Fibroblast of skin of abdomen (primary cell): ENCODE data around the gene MTARC2.
A peak's percentile ranks its signal among the peaks of the same experiment; 100 is the strongest.
"Not testable (repeated sequence)": the region's sequence is repeated elsewhere in the genome, so short reads cannot be mapped to it uniquely, and the experiment has no call there.

Experiments used
- DNase-seq: peaks from one replicate; pipeline ENCODE4 v3.0.0-alpha.2; 2013

MTARC2 gene

DNA sequence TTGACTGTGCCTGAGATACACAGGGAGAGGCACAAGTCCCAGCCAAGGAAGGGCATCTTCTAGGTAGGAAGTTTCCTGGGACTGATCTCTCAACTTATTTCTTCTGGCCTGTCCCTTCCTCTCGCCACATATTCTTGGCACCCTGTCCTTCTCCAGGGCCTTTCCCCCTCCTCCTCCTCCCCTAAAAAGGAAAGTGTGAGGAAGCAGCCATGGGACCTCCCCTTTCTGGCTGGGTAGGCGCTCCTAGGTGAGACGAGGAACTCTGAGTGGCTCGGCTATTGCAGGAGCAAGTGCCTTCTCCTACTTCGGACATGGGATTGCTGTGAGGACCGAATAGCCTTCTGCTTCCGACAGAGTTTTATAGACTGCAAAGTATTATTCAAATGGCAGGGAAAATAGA, 15.5 kb upstream of the MTARC2 start:
- no peak for DNase-seq

DNA sequence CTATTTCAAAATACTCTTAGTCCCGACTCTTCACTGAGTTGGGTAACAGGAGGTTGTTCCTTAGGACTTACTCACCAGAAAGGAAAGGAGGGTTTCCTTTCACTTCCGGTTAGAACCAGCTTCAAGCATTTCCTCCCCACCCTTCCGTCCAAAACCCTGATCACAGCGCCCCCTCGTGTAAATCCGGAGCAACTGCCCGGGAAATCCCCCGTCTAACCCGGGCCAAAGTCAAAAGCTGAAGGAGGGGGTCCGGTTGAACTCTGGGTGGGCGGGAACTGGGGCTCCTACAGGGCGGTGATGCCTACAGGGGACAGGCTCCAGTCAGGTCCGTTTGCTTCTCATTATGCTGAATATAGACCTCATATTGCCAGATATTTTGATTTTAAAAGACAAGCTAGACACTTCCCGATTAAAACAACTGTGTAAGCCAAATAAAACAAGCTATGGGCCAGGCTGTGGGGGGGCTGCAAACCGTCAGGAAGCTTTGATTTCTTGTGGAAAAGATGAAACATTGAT, 15.0 kb upstream of the MTARC2 start:
- DNase-seq, result peak; percentile 82

DNA sequence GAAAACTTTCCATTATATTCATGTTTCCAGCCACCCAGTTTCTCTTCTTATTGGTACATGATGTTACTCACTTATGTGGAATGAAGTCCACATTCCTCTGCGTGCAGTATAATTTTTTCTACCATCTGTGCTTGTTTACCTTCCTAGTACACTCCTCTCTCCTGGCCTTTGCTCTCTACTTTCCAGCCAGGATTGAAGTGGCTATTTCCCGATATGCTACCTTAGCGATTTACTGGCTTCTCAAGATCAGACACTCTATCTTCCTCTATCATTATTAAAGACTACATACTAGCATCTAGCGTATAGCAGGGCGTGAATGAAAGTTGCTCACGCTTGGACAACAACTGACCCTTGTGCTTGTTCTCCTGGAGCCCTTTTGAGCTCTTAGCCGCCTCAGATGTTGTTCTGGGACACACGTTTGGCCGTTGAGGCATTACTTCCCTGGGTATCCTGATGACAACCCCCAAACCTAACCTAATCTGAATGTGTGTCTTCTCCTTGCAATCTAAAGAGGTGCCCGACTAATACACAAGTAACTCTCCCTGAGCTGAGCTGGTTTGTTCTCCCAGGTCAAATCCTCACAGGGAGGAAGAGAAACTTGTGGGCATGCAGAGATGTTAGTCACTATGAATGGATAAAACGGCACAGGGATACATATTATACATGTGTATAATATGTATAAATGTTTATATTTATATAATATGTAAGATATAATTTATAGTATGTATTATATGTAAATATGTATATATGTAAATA, 13.4 kb upstream of the MTARC2 start:
- peak; percentile 69 for DNase-seq

DNA sequence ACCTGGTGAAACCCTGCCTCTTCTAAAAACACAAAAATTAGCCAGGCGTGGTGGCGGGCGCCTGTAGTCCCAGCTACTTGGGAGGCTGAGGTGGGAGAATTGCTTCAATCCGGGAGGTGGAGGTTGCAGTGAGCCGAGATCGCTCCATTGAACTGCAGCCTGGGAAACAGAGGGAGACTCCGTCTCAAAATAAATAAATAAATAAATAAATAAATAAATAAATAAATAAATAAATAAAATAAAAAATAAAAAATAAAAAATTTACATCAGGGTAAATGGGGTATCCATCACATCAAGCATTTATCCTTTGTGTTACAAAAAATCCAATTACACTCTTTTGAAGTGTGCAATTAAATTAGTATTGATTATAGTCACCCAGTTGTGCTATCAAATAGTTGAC, 11.8 kb upstream of the MTARC2 start:
- not testable (repeated sequence) for DNase-seq

DNA sequence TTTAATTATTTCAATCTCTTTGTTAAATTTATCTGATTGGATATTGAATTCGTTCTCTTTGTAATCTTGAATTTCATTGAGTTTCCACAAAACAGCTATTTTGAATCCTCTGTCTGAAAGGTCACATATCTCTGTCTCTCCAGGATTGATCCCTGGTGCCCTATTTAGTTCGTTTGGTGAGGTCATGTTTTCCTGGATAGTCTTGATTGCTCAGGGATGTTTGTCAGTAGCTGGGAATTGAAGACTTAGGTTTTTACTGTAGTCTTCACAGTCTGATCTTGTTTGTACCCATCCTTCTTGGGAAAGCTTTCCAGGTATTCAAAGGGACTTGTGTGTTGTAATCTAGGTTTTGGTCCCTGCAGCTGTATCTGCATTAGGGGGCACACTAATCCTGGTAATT, 6.8 kb upstream of the MTARC2 start:
- no peak for DNase-seq

DNA sequence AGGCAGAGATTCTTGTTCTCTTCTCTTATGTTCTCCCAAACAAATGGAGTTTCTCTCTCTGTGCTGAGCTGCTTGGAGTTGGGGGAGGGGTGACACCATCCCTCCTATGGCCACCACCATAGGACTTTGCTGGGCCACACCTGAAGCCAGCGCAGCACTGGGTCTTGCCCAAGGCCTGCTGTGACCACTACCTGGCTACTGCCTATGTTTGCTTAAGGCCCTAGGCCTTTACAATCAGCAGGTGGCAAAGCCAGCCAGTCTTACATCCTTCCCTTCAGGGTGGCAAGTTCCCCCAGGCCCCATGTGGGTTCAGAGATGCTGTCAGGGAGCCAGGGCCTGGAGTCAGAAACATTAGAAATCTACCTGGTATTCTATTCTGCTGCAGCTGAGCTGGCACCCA, 6.3 kb upstream of the MTARC2 start:
- DNase-seq, result no peak

DNA sequence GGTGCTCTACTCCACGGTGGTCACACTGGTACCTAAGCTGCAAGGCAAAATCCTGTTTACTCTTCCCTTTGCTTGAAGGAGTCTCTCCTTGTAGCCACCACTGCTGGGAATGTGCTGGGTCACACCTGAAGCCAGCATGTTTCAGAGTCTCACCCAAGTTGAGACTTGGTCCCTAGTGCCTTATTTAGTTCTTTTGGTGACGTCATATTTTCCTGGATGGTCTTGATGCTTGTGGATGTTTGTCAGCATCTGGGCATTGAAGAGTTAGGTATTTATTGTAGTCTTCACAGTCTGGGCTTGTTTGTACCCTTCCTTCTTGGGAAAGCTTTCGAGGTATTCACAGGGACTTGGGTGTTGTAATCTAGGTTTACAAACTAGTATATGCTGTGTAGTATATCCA, 5.6 kb upstream of the MTARC2 start:
- DNase-seq, result no peak

DNA sequence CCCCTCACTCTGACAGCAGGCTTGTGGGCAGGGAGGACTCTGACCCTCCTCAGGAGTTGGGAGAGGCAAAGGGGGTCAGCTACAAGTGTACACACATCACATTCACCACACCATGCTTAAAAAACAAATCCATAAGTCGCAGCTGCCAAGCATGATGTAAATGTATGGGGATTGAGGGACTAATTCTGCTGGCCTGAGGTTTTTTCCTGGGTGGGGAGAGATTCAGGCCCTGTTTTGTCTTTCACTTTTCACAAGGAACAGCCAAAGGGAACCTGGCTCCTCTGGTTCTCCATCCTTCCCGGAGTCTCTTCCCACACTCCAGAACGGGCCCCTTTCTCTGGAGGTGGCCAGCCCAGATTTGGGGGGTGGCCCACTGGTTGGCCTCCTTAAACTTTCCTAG, 1.3 kb upstream of the MTARC2 start:
- DNase-seq, result no peak

DNA sequence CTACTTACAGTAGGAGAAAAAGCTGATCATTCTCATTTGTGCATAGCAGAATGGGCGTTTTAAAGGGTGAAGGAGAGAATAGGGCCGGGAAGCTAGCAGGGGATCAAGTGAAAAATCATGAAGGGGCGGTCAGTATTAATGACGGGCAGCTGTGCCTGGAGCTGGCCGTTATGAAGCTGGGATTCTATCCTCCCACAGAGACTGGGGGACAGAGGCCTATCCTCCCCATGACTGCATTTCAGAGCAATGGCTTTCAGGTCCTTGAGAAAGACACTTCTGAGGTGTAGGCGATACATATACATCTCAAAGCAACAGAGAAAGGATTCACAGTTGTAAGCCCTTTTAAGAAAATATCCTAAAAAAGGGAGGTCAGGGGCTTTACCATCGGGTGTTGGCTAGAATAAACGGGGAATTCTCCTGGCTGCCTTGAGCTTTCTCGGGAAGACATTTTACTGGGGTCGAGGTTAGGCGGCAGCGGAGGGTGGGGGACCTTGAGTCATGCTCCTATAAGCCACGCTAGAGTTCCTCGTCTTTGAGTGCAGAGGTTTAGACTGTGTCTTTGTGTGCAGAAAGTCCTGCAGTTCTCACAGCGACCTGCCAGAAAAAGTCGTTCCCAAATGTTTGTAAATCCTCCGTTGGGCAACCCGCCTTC, 559 bp upstream of the MTARC2 start:
- DNase-seq, result no peak

DNA sequence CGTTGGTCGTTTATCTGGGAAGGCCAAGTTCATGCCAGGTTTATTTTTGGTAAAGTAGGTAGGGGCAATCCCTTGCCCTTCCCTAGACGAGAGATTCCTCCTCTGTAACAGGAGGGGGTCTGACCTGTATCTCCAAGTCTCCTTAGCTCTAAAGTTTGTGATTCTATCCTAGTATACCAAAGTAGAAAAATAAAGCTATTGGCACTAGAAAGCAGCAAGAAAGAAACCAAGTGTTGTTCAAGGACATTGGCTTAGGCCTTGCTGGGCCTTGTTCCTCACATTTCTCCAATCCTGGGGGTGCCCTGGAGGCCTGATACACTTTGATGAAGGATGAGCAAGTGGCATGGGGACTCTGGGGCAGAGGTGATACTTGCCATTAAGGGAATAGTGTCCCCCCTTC, 814 bp downstream of the MTARC2 start:
- DNase-seq, result no peak

DNA sequence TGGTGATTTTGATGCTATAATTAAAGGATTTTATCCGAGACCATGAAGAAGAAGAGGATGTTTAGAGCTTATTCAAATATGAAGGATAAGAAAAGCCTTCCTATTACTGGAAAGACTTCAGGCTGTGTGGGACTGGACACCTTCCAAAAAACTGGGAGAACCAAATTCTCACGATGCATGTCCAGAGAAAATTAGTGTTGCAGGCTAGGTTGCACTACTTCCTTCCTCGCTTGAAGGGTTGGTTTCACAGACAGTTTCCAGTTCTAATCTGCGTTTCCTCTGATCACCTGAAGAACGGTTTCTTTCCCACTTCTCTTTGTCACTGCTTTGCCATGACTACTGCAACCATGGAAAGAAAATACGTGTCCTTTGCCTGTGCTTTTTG, 2.0 kb downstream of the MTARC2 start:
- no peak for DNase-seq

DNA sequence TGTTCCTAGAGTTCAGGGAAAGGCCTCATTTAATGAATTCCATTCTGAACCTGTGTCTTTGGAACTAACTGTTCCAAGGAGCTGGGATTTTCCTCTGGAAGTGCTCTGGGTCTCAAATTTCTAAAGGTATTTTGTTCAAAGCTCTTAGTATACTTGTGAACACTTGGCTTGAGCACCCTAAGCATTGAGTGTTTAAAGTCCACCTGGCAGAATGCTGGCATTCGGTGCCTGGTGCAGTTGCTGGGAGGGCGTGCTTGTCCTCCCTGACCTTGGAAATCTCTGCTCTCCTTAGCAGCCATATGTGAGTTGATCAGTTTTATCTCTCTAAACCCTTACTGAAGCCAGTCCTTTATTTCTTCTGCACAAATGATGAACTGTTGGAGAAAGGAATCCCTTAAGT, 3.0 kb downstream of the MTARC2 start:
- DNase-seq, result no peak

DNA sequence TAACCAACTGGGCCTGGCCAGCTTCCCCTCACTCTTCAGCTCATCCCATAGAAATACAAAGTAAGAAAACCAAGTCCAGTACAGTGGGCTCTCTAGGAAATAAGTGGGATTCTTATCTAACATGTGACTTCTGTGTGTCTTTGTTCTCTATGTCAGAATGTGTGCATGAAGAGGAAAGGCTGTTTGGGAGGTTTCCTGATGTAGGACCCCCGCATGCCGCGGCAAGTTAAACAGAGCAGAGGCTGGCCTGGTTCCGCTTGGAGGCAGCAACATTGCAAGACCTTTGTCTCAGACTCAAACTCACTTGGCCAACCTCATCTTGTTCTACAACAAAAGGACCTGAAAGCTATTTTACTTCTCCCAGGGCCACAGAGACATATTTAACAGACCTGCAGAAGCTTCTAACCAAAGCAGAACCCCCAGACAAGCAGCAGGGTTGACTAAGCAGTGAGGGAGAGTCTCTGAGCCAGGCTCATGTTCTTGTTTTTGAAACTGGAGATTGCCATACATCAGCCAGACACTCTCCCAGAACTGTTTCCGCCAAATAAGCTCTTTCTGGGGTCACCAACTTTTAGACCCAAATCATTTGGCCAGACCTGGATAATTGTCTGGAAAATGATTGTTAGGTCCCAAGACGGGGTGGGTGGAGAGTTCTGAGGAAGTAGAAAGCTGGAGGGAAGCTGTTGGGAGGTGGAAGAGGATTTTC, 6.2 kb downstream of the MTARC2 start:
- DNase-seq, result no peak

DNA sequence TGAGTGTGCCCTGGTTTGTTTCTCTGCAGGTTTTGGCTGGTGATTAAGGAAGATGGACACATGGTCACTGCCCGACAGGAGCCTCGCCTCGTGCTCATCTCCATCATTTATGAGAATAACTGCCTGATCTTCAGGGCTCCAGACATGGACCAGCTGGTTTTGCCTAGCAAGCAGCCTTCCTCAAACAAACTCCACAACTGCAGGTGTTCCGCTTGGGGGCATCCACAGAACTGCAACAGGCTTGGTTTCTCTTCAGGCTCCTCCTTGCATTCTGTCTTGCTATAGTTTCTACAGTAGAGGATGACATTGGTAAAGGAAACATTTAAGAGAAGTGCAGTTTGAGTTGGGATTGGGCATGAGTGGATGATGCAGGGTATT, 6.8 kb downstream of the MTARC2 start:
- DNase-seq, result no peak

DNA sequence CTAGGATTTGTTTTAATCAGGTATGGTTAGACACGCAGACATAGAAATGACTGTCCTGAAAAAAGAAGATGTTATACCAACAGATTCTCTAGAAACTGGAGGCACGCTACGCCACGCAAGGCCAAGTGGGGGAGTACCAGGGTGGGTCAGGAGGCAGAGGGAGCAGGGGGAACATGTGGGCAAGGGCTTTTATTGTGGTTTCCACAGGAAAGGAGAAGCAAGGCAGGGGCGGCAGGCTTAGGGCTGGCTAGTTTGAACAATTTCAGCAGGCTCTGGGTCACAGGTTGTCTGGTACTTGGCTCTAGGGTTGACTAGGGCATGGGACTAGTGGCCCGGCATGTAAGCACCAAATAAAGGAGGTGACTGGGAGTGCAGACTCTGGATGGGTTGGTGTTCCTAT, 7.2 kb downstream of the MTARC2 start:
- DNase-seq, result no peak

DNA sequence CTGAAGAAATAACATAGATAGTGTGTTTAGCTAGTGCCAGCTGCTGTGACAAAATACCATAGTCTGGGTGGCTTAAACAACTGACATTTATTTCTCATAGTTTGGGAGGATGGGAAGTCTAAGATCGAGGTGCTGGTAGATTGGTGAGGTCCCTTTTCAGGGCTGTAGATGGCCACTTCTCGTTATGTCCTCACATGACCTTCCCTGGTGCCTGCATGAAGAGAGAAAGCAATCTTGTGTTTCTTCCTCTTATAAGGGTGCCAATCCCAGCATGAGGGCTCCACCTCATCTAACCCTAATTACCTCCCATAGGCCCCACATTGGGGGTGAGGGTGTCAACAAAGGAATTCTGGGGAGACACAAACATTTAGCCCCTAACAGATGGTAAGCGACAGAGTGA, 9.3 kb downstream of the MTARC2 start:
- DNase-seq, result no peak

DNA sequence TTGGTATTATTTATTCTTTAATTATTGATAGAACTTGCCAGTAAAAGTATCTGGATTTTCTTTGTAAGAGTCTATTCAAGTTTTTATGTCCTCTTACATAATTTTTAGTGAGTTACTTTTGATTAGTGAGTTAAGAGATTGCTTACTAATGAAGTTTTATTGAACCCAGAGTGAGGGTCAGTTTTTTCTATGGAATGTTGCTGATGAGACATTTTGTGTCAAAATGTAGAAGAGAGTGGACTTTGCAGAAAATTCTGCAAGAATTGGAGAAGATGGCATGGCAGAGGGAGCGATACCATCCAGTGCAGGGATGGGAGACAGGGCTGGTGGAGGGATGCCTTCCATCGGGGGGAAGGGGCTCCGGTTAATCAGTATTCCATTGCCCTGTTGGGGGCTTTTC, 11.0 kb downstream of the MTARC2 start:
- no peak for DNase-seq

DNA sequence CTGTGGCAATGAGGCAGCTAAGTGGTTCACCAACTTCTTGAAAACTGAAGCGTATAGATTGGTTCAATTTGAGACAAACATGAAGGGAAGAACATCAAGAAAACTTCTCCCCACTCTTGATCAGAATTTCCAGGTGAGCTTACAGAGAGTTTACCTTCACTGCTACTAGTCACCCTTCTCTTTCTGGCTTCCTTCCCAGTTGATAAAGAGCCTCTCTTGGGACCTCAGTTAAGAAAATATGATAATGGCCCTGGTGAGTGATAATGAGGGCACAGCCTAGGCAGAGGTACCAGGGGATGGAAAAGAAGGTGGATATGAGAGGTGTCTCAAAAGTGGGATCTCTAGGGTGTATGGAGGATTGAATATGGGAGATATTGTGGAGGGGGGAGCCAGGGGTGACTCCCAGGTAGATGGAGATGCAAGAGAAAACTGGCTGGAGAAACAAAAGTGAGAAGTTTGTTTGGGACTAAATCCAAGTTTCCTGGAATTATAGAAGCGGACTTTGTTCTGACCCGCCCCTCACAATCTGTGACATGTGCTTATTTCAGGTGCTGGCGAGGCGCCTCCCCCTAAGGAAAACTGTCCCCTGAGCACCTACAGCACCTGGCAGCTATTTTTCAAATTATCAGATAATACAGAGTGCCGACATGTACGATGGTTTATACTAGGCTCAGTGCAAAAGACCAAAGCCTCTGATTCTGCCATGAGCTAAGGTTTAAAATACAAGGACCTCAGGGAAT, 13.7 kb downstream of the MTARC2 start:
- DNase-seq, result no peak

DNA sequence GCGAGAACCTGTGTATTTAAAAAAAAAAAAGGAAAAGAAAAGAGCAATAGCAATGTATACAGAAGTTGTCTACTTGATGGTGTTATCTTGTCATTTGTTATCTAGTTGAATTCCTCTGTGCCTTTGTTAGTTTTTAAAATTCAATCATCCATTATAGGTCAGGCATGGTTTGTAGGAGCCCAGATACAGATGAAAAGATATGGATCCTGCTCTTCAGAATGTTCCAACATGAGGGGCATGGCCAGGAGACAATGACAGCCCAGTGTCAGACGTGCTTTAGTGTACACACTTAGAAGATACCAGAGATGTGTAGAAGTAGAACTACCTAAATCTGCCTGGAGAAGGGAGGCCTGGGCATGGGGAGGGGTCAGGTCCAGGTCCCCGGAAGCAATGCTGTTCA, 16.6 kb downstream of the MTARC2 start:
- no peak for DNase-seq

DNA sequence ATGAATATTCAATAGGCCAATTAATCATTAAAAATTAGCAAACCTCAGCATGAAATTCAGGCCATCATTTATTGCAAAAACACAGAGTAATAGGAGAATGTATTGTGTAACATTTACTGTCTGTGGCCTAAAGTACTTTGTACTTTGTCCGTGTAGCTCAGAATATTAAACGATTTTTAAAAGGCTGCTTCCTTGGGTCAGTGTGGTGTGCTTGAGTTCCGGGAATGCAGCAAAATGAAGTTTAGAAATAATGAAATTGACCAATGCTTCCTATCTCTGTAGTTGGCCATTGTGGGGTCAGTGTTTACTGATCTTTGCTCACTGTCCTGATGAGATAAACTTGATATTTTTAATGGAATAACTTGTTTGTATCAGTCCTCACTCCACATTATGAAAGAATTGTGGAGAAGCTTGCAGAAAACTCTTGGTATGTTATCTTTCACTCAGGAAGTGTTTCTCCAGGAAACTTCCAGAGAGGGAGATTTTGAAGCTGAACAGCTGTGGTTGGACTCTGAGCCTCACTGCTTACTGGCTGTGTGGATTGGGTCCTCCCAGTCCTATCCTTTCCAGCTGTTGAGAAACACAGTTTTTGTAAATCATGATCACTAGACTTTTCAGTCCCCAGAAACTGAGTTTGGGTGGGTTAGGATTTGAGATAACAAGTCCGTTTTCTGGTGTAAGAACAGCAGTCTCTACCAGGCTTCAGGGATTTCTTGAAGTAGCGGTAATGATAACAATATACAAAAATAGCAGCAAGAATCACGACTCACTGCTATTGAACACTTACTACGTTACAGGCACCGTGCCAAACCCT, 19.4 kb downstream of the MTARC2 start:
- peak; percentile 11 for DNase-seq

DNA sequence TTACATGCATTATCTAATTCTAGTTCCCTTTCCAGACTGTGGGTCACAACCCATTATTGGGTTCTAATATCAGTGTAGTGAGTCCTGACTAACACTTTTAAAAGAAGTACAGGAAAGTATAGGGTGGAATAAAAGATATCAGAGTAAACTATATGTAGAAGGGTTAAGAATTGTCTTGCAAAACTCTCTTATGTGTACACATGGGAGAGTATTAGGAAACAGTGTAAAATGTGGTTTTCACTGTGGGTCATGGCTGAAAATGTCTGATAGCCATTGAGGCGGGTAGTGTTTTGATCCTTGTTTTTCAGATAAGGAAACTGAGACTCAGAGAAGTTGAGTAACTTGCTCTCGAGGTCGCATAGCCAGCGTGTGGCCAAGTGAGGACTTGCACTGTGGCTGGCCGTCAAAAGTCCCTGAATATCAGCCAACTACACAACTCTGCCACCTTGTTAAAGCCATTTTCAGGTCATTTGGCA, 20.0 kb downstream of the MTARC2 start:
- no peak for DNase-seq

DNA sequence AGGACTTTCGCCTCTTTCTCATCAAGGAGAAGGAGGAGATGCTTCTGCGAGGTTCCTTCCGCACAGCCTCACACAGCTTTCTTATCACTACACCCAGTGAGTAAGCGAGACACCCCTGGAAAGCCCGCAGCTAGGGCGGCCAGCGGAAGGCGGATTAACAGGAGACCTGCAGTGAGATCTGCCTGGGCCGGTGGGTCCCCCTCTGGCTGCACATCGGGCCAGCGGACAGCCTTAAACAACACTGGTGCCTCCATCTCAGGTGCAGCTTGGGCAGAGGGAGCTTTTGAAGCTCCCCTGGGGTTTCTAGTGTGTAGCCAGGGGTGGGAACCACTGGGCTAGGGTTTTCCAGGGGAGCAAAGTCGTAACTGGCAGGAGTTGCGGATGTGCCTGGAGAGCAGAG, 21.1 kb downstream of the MTARC2 start:
- no peak for DNase-seq
